Measurements from ENCODE around the gene BMP2K. TPM values are rescaled to one million over a fixed set of nuclear protein-coding genes. Genes with fewer than 3 reads are reported as not detected.
"Not testable (repeated sequence)": the region's sequence is repeated elsewhere in the genome, so short reads cannot be mapped to it uniquely, and the experiment has no call there.

BMP2K gene
- total RNA-seq, 1 experiment from 2014 or later: 4.9 TPM

DNA sequence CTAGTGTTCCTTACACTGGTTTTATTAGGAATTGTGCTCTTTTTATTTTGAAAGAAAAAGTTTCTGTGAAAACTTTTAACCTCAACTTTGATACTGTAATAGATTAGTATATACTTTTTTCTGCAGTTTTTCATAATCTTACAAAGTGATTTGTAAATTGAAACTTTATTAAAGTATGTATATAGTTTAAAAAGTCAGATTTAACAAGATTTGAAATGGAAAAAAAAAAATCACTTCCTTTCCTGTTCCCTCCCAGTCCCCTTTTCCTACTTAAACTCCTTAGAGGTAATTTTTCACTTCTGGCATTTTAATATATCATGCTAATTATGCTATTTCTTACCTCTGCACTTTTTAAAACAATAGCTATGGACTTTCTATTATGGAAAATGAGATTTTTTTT lies 113.8 kb downstream of the BMP2K start:
- no peaks in the 10 kb centered on the region for H3K79me2 ChIP-seq (ENCODE audit: low read length)
- no peaks in the 10 kb centered on the region for H3K9me2 ChIP-seq (replicated peaks; ENCODE audit: insufficient read depth, low read length)
- no peak overlapping the region for H3K27ac ChIP-seq (ENCODE audit: low read length)
- no peak overlapping the region for H3K4me2 ChIP-seq (ENCODE audit: low read depth, low read length, poor library complexity, severe bottlenecking)
- no peak for DNase-seq
- no peak overlapping the region for H2AFZ ChIP-seq (ENCODE audit: low read length)
- no peaks in the 10 kb centered on the region for H3K9me3 ChIP-seq (ENCODE audit: low read length)
- peaks cover 6% of the 10 kb centered on the region; the same call in 1 of the 2 replicates for H3K4me1 ChIP-seq (ENCODE audit: low read length)
- no peak overlapping the region for H3K4me3 ChIP-seq (ENCODE audit: low read length)
- no peaks in the 10 kb centered on the region for H3K36me3 ChIP-seq (ENCODE audit: insufficient read depth, low read length)
- no peak overlapping the region for H3K9ac ChIP-seq (ENCODE audit: low read length)
- no peaks in the 10 kb centered on the region for H4K20me1 ChIP-seq (ENCODE audit: insufficient read depth, low read depth, low read length)
- H3K27me3 ChIP-seq (ENCODE audit: low read length): no peaks in the 10 kb centered on the region

DNA sequence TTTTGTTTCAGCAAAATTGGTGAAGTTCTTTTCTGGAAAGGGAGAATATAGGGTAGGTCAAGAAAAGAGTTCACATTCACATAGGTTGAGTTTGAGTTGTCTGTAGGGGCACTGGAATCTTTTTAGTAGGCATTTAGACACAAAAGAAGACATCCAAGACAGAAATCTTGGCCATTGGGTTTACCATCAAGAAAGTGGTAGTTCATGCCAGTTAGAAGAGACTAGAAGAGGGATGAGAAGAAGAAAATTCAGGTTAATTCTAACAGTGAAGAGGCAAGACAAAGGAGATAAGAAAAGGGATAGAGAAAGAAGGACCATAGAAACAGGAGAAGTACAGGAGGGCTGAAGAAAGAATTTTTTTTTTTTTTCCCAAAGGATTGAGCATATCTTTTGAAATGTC lies 123.2 kb downstream of the BMP2K start:
- Histone ChIP-seq H3K36me3 (ENCODE audit: insufficient read depth, low read length) (no peaks in the 10 kb centered on the region), H2AFZ (ENCODE audit: low read length) (no peak overlapping the region), H4K20me1 (ENCODE audit: insufficient read depth, low read depth, low read length) (no peaks in the 10 kb centered on the region), H3K27me3 (ENCODE audit: low read length) (no peaks in the 10 kb centered on the region), H3K4me2 (ENCODE audit: low read depth, low read length, poor library complexity, severe bottlenecking) (no peak overlapping the region), H3K9me2 (replicated peaks; ENCODE audit: insufficient read depth, low read length) (no peaks in the 10 kb centered on the region), H3K79me2 (ENCODE audit: low read length) (no peaks in the 10 kb centered on the region), H3K4me3 (ENCODE audit: low read length) (no peak overlapping the region), H3K9ac (ENCODE audit: low read length) (no peak overlapping the region), H3K27ac (ENCODE audit: low read length) (no peak overlapping the region), H3K4me1 (ENCODE audit: low read length) (no peaks in the 10 kb centered on the region), H3K9me3 (ENCODE audit: low read length) (no peaks in the 10 kb centered on the region)
- no peak for DNase-seq

DNA sequence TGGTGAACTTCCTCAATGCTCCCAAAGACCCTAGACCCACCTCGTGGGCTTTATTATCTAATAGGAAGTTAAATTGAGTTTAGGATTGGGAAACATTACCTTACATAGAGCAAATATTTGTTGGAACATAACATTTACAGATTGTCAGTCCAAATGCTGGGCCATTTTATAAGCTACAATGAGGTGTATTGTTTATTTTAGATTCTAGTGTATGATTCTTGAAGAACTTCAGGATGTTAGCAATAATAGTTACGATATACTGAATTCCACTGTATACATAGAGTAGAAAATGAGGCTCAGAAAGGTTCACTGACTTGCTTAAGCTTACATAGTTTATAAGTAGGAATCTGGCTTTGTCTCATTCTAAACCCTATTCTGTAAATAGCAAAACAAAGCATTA lies 125.7 kb downstream of the BMP2K start:
- no peaks in the 10 kb centered on the region for H3K27me3 ChIP-seq (ENCODE audit: low read length)
- no peak overlapping the region for H3K9ac ChIP-seq (ENCODE audit: low read length)
- H3K79me2 ChIP-seq (ENCODE audit: low read length): no peaks in the 10 kb centered on the region
- H3K4me3 ChIP-seq (ENCODE audit: low read length): no peak overlapping the region
- no peaks in the 10 kb centered on the region for H3K36me3 ChIP-seq (ENCODE audit: insufficient read depth, low read length)
- no peak for DNase-seq
- H3K9me2 ChIP-seq (replicated peaks; ENCODE audit: insufficient read depth, low read length): no peaks in the 10 kb centered on the region
- no peaks in the 10 kb centered on the region for H4K20me1 ChIP-seq (ENCODE audit: insufficient read depth, low read depth, low read length)
- no peak overlapping the region for H2AFZ ChIP-seq (ENCODE audit: low read length)
- no peak overlapping the region for H3K27ac ChIP-seq (ENCODE audit: low read length)
- H3K4me2 ChIP-seq (ENCODE audit: low read depth, low read length, poor library complexity, severe bottlenecking): no peak overlapping the region
- H3K9me3 ChIP-seq (ENCODE audit: low read length): no peaks in the 10 kb centered on the region
- no peaks in the 10 kb centered on the region for H3K4me1 ChIP-seq (ENCODE audit: low read length)

DNA sequence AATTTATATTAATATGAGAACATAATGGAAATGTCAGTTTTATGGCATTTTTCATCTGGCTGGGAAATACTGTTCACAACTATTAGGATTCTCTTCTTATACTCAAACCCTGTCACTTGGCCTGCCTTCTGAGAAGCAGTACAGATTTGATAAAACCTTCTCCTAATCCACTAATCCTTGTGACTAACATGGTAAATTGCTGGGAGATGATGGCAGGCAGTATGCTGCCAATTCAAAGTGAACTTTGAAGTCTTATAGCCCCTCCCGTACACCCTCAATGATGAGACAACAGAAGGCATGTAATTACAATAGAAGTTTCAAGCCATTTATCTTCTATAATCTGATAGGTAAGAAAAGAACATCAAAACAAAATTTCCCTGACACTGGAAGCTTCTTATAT lies 126.1 kb downstream of the BMP2K start:
- no peak overlapping the region for H3K9ac ChIP-seq (ENCODE audit: low read length)
- no peaks in the 10 kb centered on the region for H3K9me3 ChIP-seq (ENCODE audit: low read length)
- H3K27ac ChIP-seq (ENCODE audit: low read length): no peak overlapping the region
- H4K20me1 ChIP-seq (ENCODE audit: insufficient read depth, low read depth, low read length): no peaks in the 10 kb centered on the region
- DNase-seq: no peak
- H3K4me1 ChIP-seq (ENCODE audit: low read length): no peaks in the 10 kb centered on the region
- H3K9me2 ChIP-seq (replicated peaks; ENCODE audit: insufficient read depth, low read length): no peaks in the 10 kb centered on the region
- no peaks in the 10 kb centered on the region for H3K27me3 ChIP-seq (ENCODE audit: low read length)
- no peak overlapping the region for H3K4me3 ChIP-seq (ENCODE audit: low read length)
- no peaks in the 10 kb centered on the region for H3K36me3 ChIP-seq (ENCODE audit: insufficient read depth, low read length)
- H3K4me2 ChIP-seq (ENCODE audit: low read depth, low read length, poor library complexity, severe bottlenecking): no peak overlapping the region
- no peaks in the 10 kb centered on the region for H3K79me2 ChIP-seq (ENCODE audit: low read length)
- H2AFZ ChIP-seq (ENCODE audit: low read length): no peak overlapping the region

DNA sequence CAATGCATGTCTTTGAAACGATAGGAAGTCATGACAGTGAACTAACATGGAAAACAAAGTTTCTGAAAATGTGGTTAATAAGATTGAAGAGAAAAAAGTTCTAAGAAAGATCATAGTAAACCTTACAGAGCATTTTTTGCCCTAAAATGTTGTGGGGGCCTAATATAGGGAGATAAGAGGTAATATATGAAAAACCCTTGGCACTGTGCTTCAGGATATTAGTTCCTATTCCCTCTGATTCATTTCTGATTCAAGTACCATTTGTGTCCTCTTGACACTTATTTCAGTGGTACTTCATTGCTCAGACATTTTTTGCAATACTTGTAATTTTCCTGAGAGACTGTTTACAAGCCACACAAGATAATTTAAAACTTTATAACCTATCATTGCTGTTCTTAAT lies 128.0 kb downstream of the BMP2K start:
- Histone ChIP-seq H3K4me3 (ENCODE audit: low read length) (no peak overlapping the region), H3K9ac (ENCODE audit: low read length) (no peak overlapping the region), H3K27ac (ENCODE audit: low read length) (no peak overlapping the region), H3K4me2 (ENCODE audit: low read depth, low read length, poor library complexity, severe bottlenecking) (no peak overlapping the region), H3K79me2 (ENCODE audit: low read length) (no peaks in the 10 kb centered on the region), H3K9me3 (ENCODE audit: low read length) (no peaks in the 10 kb centered on the region), H3K9me2 (replicated peaks; ENCODE audit: insufficient read depth, low read length) (no peaks in the 10 kb centered on the region), H3K27me3 (ENCODE audit: low read length) (no peaks in the 10 kb centered on the region), H3K4me1 (ENCODE audit: low read length) (no peaks in the 10 kb centered on the region), H3K36me3 (ENCODE audit: insufficient read depth, low read length) (no peaks in the 10 kb centered on the region), H4K20me1 (ENCODE audit: insufficient read depth, low read depth, low read length) (no peaks in the 10 kb centered on the region), H2AFZ (ENCODE audit: low read length) (no peak overlapping the region)
- DNase-seq: no peak

DNA sequence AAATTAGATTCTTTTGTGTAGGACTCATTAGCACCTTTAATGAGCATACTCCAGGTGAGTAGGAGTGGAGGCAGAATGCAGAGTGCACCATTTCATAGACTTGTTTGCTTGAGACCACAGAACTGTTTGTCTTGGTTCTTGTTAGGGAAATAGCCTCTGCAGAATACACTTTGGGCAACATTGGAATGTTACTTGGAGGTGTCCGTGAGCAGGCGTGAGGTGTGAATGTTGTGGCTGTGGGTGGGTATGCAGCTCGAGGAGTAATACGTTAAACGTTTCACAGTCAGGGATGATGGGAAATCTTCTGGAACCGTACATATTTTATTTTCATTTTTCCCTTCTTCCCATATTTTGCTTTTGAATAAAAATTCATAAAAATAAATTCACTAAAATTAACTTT lies 131.5 kb downstream of the BMP2K start:
- Histone ChIP-seq H3K79me2 (ENCODE audit: low read length) (no peaks in the 10 kb centered on the region), H3K4me3 (ENCODE audit: low read length) (no peak overlapping the region), H3K27me3 (ENCODE audit: low read length) (no peaks in the 10 kb centered on the region), H3K27ac (ENCODE audit: low read length) (no peak overlapping the region), H3K36me3 (ENCODE audit: insufficient read depth, low read length) (no peaks in the 10 kb centered on the region), H3K9me2 (replicated peaks; ENCODE audit: insufficient read depth, low read length) (no peaks in the 10 kb centered on the region), H4K20me1 (ENCODE audit: insufficient read depth, low read depth, low read length) (no peaks in the 10 kb centered on the region), H3K4me1 (ENCODE audit: low read length) (no peaks in the 10 kb centered on the region), H3K9ac (ENCODE audit: low read length) (no peak overlapping the region), H3K9me3 (ENCODE audit: low read length) (no peaks in the 10 kb centered on the region), H3K4me2 (ENCODE audit: low read depth, low read length, poor library complexity, severe bottlenecking) (no peak overlapping the region), H2AFZ (ENCODE audit: low read length) (no peak overlapping the region)
- DNase-seq: no peak

DNA sequence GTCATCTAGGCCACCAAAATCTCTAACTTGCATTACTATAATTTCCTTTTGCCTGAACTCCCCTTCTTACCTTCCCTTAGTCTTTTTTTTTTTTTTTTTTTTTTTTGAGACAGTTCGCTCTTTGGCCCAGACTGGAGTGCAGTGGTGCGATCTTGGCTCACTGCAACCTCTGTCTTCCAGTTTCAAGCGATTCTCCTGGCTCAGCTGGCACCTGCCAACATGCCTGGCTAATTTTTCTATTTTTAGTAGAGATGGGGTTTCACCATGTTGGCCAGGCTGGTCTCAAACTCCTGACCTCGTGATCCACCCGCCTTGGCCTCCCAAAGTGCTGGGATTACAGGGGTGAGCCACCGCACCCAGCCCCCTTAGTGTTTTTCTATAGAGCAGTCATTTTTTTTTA lies 132.8 kb downstream of the BMP2K start:
- H3K9me3 ChIP-seq (ENCODE audit: low read length); H3K27ac ChIP-seq (ENCODE audit: low read length); H3K36me3 ChIP-seq (ENCODE audit: insufficient read depth, low read length); H3K4me2 ChIP-seq (ENCODE audit: low read depth, low read length, poor library complexity, severe bottlenecking); H2AFZ ChIP-seq (ENCODE audit: low read length); H3K9me2 ChIP-seq (replicated peaks; ENCODE audit: insufficient read depth, low read length); H4K20me1 ChIP-seq (ENCODE audit: insufficient read depth, low read depth, low read length); H3K27me3 ChIP-seq (ENCODE audit: low read length); H3K4me1 ChIP-seq (ENCODE audit: low read length); H3K79me2 ChIP-seq (ENCODE audit: low read length); H3K4me3 ChIP-seq (ENCODE audit: low read length); DNase-seq; H3K9ac ChIP-seq (ENCODE audit: low read length): not testable (repeated sequence)

DNA sequence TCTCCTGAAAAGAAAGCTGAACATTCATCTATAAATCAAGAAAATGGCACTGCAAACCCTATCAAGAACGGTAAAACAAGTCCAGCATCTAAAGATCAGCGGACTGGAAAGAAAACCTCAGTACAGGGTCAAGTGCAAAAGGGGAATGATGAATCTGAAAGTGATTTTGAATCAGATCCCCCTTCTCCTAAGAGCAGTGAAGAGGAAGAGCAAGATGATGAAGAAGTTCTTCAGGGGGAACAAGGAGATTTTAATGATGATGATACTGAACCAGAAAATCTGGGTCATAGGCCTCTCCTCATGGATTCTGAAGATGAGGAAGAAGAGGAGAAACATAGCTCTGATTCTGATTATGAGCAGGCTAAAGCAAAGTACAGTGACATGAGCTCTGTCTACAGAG lies 134.5 kb downstream of the BMP2K start:
- no peaks in the 10 kb centered on the region for H3K79me2 ChIP-seq (ENCODE audit: low read length)
- H3K9me2 ChIP-seq (replicated peaks; ENCODE audit: insufficient read depth, low read length): no peaks in the 10 kb centered on the region
- no peaks in the 10 kb centered on the region for H3K9me3 ChIP-seq (ENCODE audit: low read length)
- H3K36me3 ChIP-seq (ENCODE audit: insufficient read depth, low read length): no peaks in the 10 kb centered on the region
- H3K9ac ChIP-seq (ENCODE audit: low read length): no peak overlapping the region
- DNase-seq: no peak
- H3K4me3 ChIP-seq (ENCODE audit: low read length): no peak overlapping the region
- no peak overlapping the region for H3K27ac ChIP-seq (ENCODE audit: low read length)
- no peaks in the 10 kb centered on the region for H4K20me1 ChIP-seq (ENCODE audit: insufficient read depth, low read depth, low read length)
- H2AFZ ChIP-seq (ENCODE audit: low read length): no peak overlapping the region
- no peaks in the 10 kb centered on the region for H3K27me3 ChIP-seq (ENCODE audit: low read length)
- no peaks in the 10 kb centered on the region for H3K4me1 ChIP-seq (ENCODE audit: low read length)
- no peak overlapping the region for H3K4me2 ChIP-seq (ENCODE audit: low read depth, low read length, poor library complexity, severe bottlenecking)

DNA sequence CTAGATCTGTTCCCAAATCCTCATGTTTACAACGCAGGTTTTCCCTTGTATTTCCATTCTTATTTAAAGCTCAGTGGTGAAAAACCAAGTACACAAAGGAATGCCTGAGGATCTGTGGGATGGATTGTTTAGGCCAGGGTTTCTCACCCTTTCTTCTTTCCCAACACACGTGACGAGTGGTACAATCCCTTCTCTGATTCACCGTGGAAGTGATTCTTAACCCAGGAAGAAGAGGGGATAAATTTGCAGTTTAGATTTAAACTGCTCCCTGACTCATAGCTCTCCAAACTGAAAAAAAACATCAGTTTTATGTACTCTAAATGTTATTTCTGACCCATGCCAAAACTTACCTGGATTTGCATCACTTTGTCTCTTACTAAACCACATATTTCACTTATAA lies 146.1 kb downstream of the BMP2K start:
- no peaks in the 10 kb centered on the region for H3K36me3 ChIP-seq (ENCODE audit: insufficient read depth, low read length)
- no peak overlapping the region for H3K4me3 ChIP-seq (ENCODE audit: low read length)
- H3K4me2 ChIP-seq (ENCODE audit: low read depth, low read length, poor library complexity, severe bottlenecking): no peak overlapping the region

More for the DNA sequence above, 146.1 kb downstream of the BMP2K start:
- Histone ChIP-seq H3K4me1 (ENCODE audit: low read length) (no peaks in the 10 kb centered on the region), H4K20me1 (ENCODE audit: insufficient read depth, low read depth, low read length) (no peaks in the 10 kb centered on the region), H3K9ac (ENCODE audit: low read length) (no peak overlapping the region), H3K27me3 (ENCODE audit: low read length) (no peaks in the 10 kb centered on the region), H3K79me2 (ENCODE audit: low read length) (no peaks in the 10 kb centered on the region), H3K9me2 (replicated peaks; ENCODE audit: insufficient read depth, low read length) (no peaks in the 10 kb centered on the region), H3K27ac (ENCODE audit: low read length) (no peak overlapping the region), H3K9me3 (ENCODE audit: low read length) (no peaks in the 10 kb centered on the region), H2AFZ (ENCODE audit: low read length) (no peak overlapping the region)
- DNase-seq: no peak
